Right atrium auricular region (tissue), 2 donors: ENCODE results near the gene SMCHD1. TPM values are rescaled to one million over a fixed set of nuclear protein-coding genes. Genes with fewer than 3 reads are reported as not detected.
A peak's percentile ranks its signal among the peaks of the same experiment; 100 is the strongest.

Source experiments
- DNase-seq: peaks from one replicate; pipeline ENCODE4 v3.0.0-alpha.2; 2019; ENCODE audit warnings: low spot score
- H3K27ac ChIP-seq, 2 donors: fragments of 200-600 bp; sonication (generic); 1 replicate in 1 of 2; 2 replicates in 1 of 2; pipeline ENCODE4 v1.5.1; 2016 to 2019
- H3K27me3 ChIP-seq, 2 donors: fragments of 200-600 bp; sonication (generic); one replicate each; pipeline versions ENCODE4 v1.5.1 to v1.6.0; 2017 to 2019
- H3K36me3 ChIP-seq: fragments of 200-600 bp; sonication (generic); one replicate; pipeline ENCODE4 v1.5.1; 2016
- H3K4me1 ChIP-seq, 2 donors: fragments of 200-600 bp; sonication (generic); one replicate each; pipeline versions ENCODE4 v1.5.1 to v1.6.0; 2017 to 2019
- H3K4me3 ChIP-seq, 2 donors: fragments of 200-600 bp; sonication (generic); 1 replicate in 1 of 2; 2 replicates in 1 of 2; pipeline ENCODE4 v1.5.1; 2017 to 2019; ENCODE audit warnings: mild to moderate bottlenecking in 1 of 2, moderate library complexity in 1 of 2
- H3K9me3 ChIP-seq, 2 donors: fragments of 200-600 bp; sonication (generic); one replicate each; pipeline ENCODE4 v1.5.1; 2019
- CTCF ChIP-seq, 2 donors: fragments of 200-600 bp; sonication (generic); IDR thresholded peaks; one replicate each; pipeline ENCODE4 v1.5.1; 2019; ENCODE audit warnings: antibody characterized with exemption in 2 of 2
- total RNA-seq, 2 donors: library from RNA; depleted of rRNA; stranded (reverse); fragments of >200 nt; gene quantifications; one replicate each; pipeline ENCODE4 v1.1.0, GENCODE V29; 2016

Gene SMCHD1
- total RNA-seq: 10 to 100 TPM; 27.8 to 34.0 TPM

- peak; percentile 90 for DNase-seq
- H3K4me1 ChIP-seq: peaks cover 0 to 24% of the 10 kb centered on the region in 2 donors
- no peaks in the 10 kb centered on the region for H3K36me3 ChIP-seq
- peak within 1 kb of the TSS; percentile 62 to 95 for H3K4me3 ChIP-seq
- peak within 1 kb of the TSS; percentile 99 for H3K27ac ChIP-seq
- no peaks in the 10 kb centered on the region for H3K27me3 ChIP-seq
- peak in 1 of 2 donors; percentile 19 for TF ChIP-seq CTCF (IDR thresholded peaks at IDR 0.05)
- no peaks in the 10 kb centered on the region for H3K9me3 ChIP-seq
These were observed at the start of gene SMCHD1 for GRCh38 chr18:2655178-2655953. Gene SMCHD1 (plus strand): TSS chr18:2655726. CDS start chr18:2656076, 350 bp downstream.

GRCh38 chr18:2606335-2606734 lies 49.2 kb upstream of the SMCHD1 start:
- no peak for DNase-seq
- TF ChIP-seq CTCF (IDR thresholded peaks at IDR 0.05): no peak
- Histone ChIP-seq H3K27ac (no peak overlapping the region), H3K4me1 (no peaks in the 10 kb centered on the region), H3K9me3 (no peaks in the 10 kb centered on the region), H3K4me3 (no peak overlapping the region), H3K36me3 (no peaks in the 10 kb centered on the region), H3K27me3 (no peaks in the 10 kb centered on the region)

- no peaks in the 10 kb centered on the region for H3K36me3 ChIP-seq
- H3K27ac ChIP-seq: no peak overlapping the region
- no peak for DNase-seq
- no peak overlapping the region for H3K4me3 ChIP-seq
- H3K4me1 ChIP-seq: no peaks in the 10 kb centered on the region
- no peaks in the 10 kb centered on the region for H3K27me3 ChIP-seq
- TF ChIP-seq CTCF (IDR thresholded peaks at IDR 0.05): no peak
- H3K9me3 ChIP-seq: no peaks in the 10 kb centered on the region
These were observed 45.9 kb upstream of the SMCHD1 start for GRCh38 chr18:2609604-2610003.

GRCh38 chr18:2610549-2610948 lies 45.0 kb upstream of the SMCHD1 start:
- Histone ChIP-seq H3K27ac (no peak overlapping the region), H3K4me1 (no peaks in the 10 kb centered on the region), H3K9me3 (no peaks in the 10 kb centered on the region), H3K36me3 (no peaks in the 10 kb centered on the region), H3K4me3 (no peak overlapping the region), H3K27me3 (no peaks in the 10 kb centered on the region)
- no peak for TF ChIP-seq CTCF (IDR thresholded peaks at IDR 0.05)
- DNase-seq: no peak

- no peaks in the 10 kb centered on the region for H3K9me3 ChIP-seq
- TF ChIP-seq CTCF (IDR thresholded peaks at IDR 0.05): no peak
- DNase-seq: no peak
These were observed 42.5 kb upstream of the SMCHD1 start for GRCh38 chr18:2612996-2613395.

More at GRCh38 chr18:2612996-2613395, 42.5 kb upstream of the SMCHD1 start:
- no peak overlapping the region for H3K27ac ChIP-seq
- H3K27me3 ChIP-seq: no peaks in the 10 kb centered on the region
- no peaks in the 10 kb centered on the region for H3K36me3 ChIP-seq
- H3K4me3 ChIP-seq: no peak overlapping the region
- no peaks in the 10 kb centered on the region for H3K4me1 ChIP-seq
